Natural killer cell treated with Interleukin-12 subunit alpha and Interleukin-12 subunit beta and Interleukin-15 and Interleukin-18, amount 100 ng/mL, for 72 hours (primary cell): Measurements from ENCODE around the gene KCNE1. TPM values are rescaled to one million over a fixed set of nuclear protein-coding genes. Genes with fewer than 3 reads are reported as not detected.
A peak's percentile ranks its signal among the peaks of the same experiment; 100 is the strongest.
"Not testable (repeated sequence)": the region's sequence is repeated elsewhere in the genome, so short reads cannot be mapped to it uniquely, and the experiment has no call there.

Experiments
- ATAC-seq, 2 donors: fragments of 150-1000 bp; cut with Tn5 transposase in 1 of 2; sonication (Bioruptor Pico), chemical (Tn5 transposase) in 1 of 2; 2 replicates each; pipeline ENCODE4 v1.10.0; 2021
- DNase-seq: peaks from one replicate; pipeline ENCODE4 v3.0.0; 2022; ENCODE audit warnings: low spot score
- H3K27ac Mint-ChIP-seq, 2 donors: 1 replicate in 1 of 2; 2 replicates in 1 of 2; pipeline ENCODE4 v1.8.0; 2022; ENCODE audit warnings: mixed read lengths in 2 of 2, mild to moderate bottlenecking in 1 of 2, moderate library complexity in 1 of 2
- H3K27me3 Mint-ChIP-seq, 2 donors: 1 replicate in 1 of 2; 2 replicates in 1 of 2; pipeline ENCODE4 v1.8.0; 2022; ENCODE audit warnings: mixed read lengths in 2 of 2
- H3K36me3 Mint-ChIP-seq: one replicate; pipeline ENCODE4 v1.8.0; 2022; ENCODE audit warnings: mixed read lengths
- H3K4me1 Mint-ChIP-seq, 2 donors: 1 replicate in 1 of 2; 2 replicates in 1 of 2; pipeline ENCODE4 v1.8.0; 2022; ENCODE audit warnings: low read depth in 2 of 2, mixed read lengths in 2 of 2, mild to moderate bottlenecking in 1 of 2
- H3K4me3 Mint-ChIP-seq: one replicate; pipeline ENCODE4 v1.8.0; 2022; ENCODE audit warnings: mixed read lengths
- H3K9me3 Mint-ChIP-seq: 2 replicates; pipeline ENCODE4 v1.8.0; 2022; ENCODE audit warnings: mixed read lengths
- total RNA-seq, 2 donors: library from RNA; stranded (reverse); gene quantifications; one replicate each; pipeline ENCODE4 v1.2.3, GENCODE V29; 2022

Gene KCNE1
- total RNA-seq: 1 to 10 TPM; 1.2 to 4.7 TPM

- Mint-ChIP-seq H3K9me3 (no peaks in the 10 kb centered on the region), H3K27ac (peak within 1 kb of the TSS; percentile 68 to 80), H3K4me1 (peaks cover 19 to 21% of the 10 kb centered on the region in 2 donors), H3K27me3 (peaks cover 6 to 8% of the 10 kb centered on the region in 2 donors), H3K36me3 (no peaks in the 10 kb centered on the region), H3K4me3 (peak within 1 kb of the TSS; percentile 72)
- ATAC-seq (peak; percentile 70 to 71), DNase-seq (no peak)
Observed at GRCh38 chr21:34511787-34512455, at the start of gene KCNE1. Gene KCNE1 (minus strand): TSS chr21:34512210. CDS start chr21:34449634, 62,576 bp downstream.

GRCh38 chr21:34561806-34562205 is 49.8 kb upstream of the KCNE1 start:
- ATAC-seq (no peak), DNase-seq (no peak)
- Mint-ChIP-seq H3K27me3 (no peaks in the 10 kb centered on the region), H3K27ac (no peak overlapping the region), H3K36me3 (no peaks in the 10 kb centered on the region), H3K4me1 (peaks cover 6 to 11% of the 10 kb centered on the region in 2 donors), H3K4me3 (no peak overlapping the region), H3K9me3 (no peaks in the 10 kb centered on the region)

- ATAC-seq (no peak), DNase-seq (no peak)
- Mint-ChIP-seq H3K27me3 (no peaks in the 10 kb centered on the region), H3K36me3 (no peaks in the 10 kb centered on the region), H3K9me3 (no peaks in the 10 kb centered on the region), H3K4me3 (no peak overlapping the region), H3K4me1 (peaks cover 6 to 8% of the 10 kb centered on the region in 2 donors), H3K27ac (no peak overlapping the region)
Observed at GRCh38 chr21:34560609-34561008, 48.6 kb upstream of the KCNE1 start.

GRCh38 chr21:34560021-34560420 is 48.0 kb upstream of the KCNE1 start:
- Mint-ChIP-seq H3K27ac (no peak overlapping the region), H3K4me1 (peaks cover 6% of the 10 kb centered on the region in 2 donors), H3K36me3 (no peaks in the 10 kb centered on the region), H3K4me3 (no peak overlapping the region), H3K27me3 (no peaks in the 10 kb centered on the region), H3K9me3 (no peaks in the 10 kb centered on the region)
- no peak for ATAC-seq
- DNase-seq: no peak

GRCh38 chr21:34559089-34559631 is 47.1 kb upstream of the KCNE1 start:
- no peak for ATAC-seq
- Mint-ChIP-seq H3K27me3 (no peaks in the 10 kb centered on the region), H3K27ac (no peak overlapping the region), H3K4me3 (no peak overlapping the region), H3K9me3 (no peaks in the 10 kb centered on the region), H3K4me1 (peaks cover 4 to 6% of the 10 kb centered on the region in 2 donors), H3K36me3 (no peaks in the 10 kb centered on the region)
- DNase-seq: no peak

- Mint-ChIP-seq H3K9me3 (no peaks in the 10 kb centered on the region), H3K27ac (no peak overlapping the region), H3K27me3 (no peaks in the 10 kb centered on the region), H3K4me3 (no peak overlapping the region), H3K36me3 (no peaks in the 10 kb centered on the region), H3K4me1 (no peaks in the 10 kb centered on the region)
- DNase-seq (no peak), ATAC-seq (no peak)
Observed at GRCh38 chr21:34558166-34558565, 46.2 kb upstream of the KCNE1 start.

- ATAC-seq (no peak), DNase-seq (no peak)
- H3K27ac Mint-ChIP-seq: no peak overlapping the region
- H3K4me3 Mint-ChIP-seq: no peak overlapping the region
- H3K27me3 Mint-ChIP-seq: no peaks in the 10 kb centered on the region
- no peaks in the 10 kb centered on the region for H3K4me1 Mint-ChIP-seq
- no peaks in the 10 kb centered on the region for H3K9me3 Mint-ChIP-seq
- no peaks in the 10 kb centered on the region for H3K36me3 Mint-ChIP-seq
Observed at GRCh38 chr21:34557261-34557660, 45.3 kb upstream of the KCNE1 start.

GRCh38 chr21:34554670-34555069 is 42.7 kb upstream of the KCNE1 start:
- H3K9me3 Mint-ChIP-seq, H3K4me1 Mint-ChIP-seq, DNase-seq, H3K27me3 Mint-ChIP-seq, ATAC-seq, H3K36me3 Mint-ChIP-seq, H3K27ac Mint-ChIP-seq, H3K4me3 Mint-ChIP-seq: not testable (repeated sequence)

GRCh38 chr21:34554227-34554626 is 42.2 kb upstream of the KCNE1 start:
- Mint-ChIP-seq H3K9me3 (no peaks in the 10 kb centered on the region), H3K4me3 (no peak overlapping the region), H3K27ac (no peak overlapping the region), H3K27me3 (no peaks in the 10 kb centered on the region), H3K4me1 (peaks cover 0 to under 1% of the 10 kb centered on the region in 2 donors), H3K36me3 (no peaks in the 10 kb centered on the region)
- no peak for ATAC-seq
- DNase-seq: no peak

GRCh38 chr21:34553151-34553952 is 41.3 kb upstream of the KCNE1 start:
- ATAC-seq: no peak
- Mint-ChIP-seq H3K36me3 (no peaks in the 10 kb centered on the region), H3K4me1 (peaks cover 0 to 6% of the 10 kb centered on the region in 2 donors), H3K27ac (no peak overlapping the region), H3K4me3 (no peak overlapping the region), H3K27me3 (no peaks in the 10 kb centered on the region), H3K9me3 (no peaks in the 10 kb centered on the region)
- DNase-seq: no peak

GRCh38 chr21:34552360-34553098 is 40.5 kb upstream of the KCNE1 start:
- H3K4me1 Mint-ChIP-seq: peaks cover 0 to 6% of the 10 kb centered on the region in 2 donors
- no peaks in the 10 kb centered on the region for H3K36me3 Mint-ChIP-seq
- H3K27ac Mint-ChIP-seq: no peak overlapping the region
- H3K9me3 Mint-ChIP-seq: no peaks in the 10 kb centered on the region
- H3K27me3 Mint-ChIP-seq: no peaks in the 10 kb centered on the region
- ATAC-seq (no peak), DNase-seq (no peak)
- no peak overlapping the region for H3K4me3 Mint-ChIP-seq

GRCh38 chr21:34550182-34550799 is 38.3 kb upstream of the KCNE1 start:
- Mint-ChIP-seq H3K27ac (no peak overlapping the region), H3K4me1 (peaks cover 11 to 12% of the 10 kb centered on the region in 2 donors), H3K4me3 (no peak overlapping the region), H3K36me3 (no peaks in the 10 kb centered on the region), H3K9me3 (no peaks in the 10 kb centered on the region), H3K27me3 (no peaks in the 10 kb centered on the region)
- DNase-seq (no peak), ATAC-seq (no peak)

- Mint-ChIP-seq H3K9me3 (no peaks in the 10 kb centered on the region), H3K27ac (peak overlapping the region in 1 of 2 donors; percentile 49), H3K27me3 (no peaks in the 10 kb centered on the region), H3K36me3 (no peaks in the 10 kb centered on the region), H3K4me3 (no peak overlapping the region), H3K4me1 (peaks cover 24 to 25% of the 10 kb centered on the region in 2 donors)
- DNase-seq: no peak
- no peak for ATAC-seq
Observed at GRCh38 chr21:34548781-34549376, 36.9 kb upstream of the KCNE1 start.
